Uterus (tissue), 4 donors: Measurements from ENCODE around the gene FCN1. TPM values are rescaled to one million over a fixed set of nuclear protein-coding genes. Genes with fewer than 3 reads are reported as not detected.

Source experiments
- DNase-seq, 2 donors: peaks; one replicate each; pipeline ENCODE4 v3.0.0-alpha.2; 2019 to 2020
- H3K27ac ChIP-seq, 2 donors: fragments of 200-600 bp; sonication (generic); 1 replicate in 1 of 2; 2 replicates in 1 of 2; pipeline ENCODE4 v1.5.1; 2016 to 2018
- H3K27me3 ChIP-seq, 2 donors: fragments of 200-600 bp; sonication (generic); one replicate each; pipeline ENCODE4 v1.5.1; 2018 to 2019; ENCODE audit warnings: control low read depth in 1 of 2
- H3K36me3 ChIP-seq, 2 donors: fragments of 200-600 bp; sonication (generic); one replicate each; pipeline ENCODE4 v1.5.1; 2019; ENCODE audit warnings: control low read depth in 1 of 2
- H3K4me1 ChIP-seq, 2 donors: fragments of 200-600 bp; sonication (generic); one replicate each; pipeline ENCODE4 v1.5.1; 2018 to 2019; ENCODE audit warnings: control low read depth in 1 of 2
- H3K4me3 ChIP-seq, 2 donors: fragments of 200-600 bp; sonication (generic); 1 replicate in 1 of 2; 2 replicates in 1 of 2; pipeline ENCODE4 v1.5.1; 2018 to 2019; ENCODE audit warnings: mild to moderate bottlenecking in 1 of 2
- H3K9me3 ChIP-seq, 2 donors: fragments of 200-600 bp; sonication (generic); one replicate each; pipeline ENCODE4 v1.5.1; 2019; ENCODE audit warnings: control low read depth in 1 of 2
- CTCF ChIP-seq, 4 experiments: fragments of 200-600 bp in 2 of 4; fragments of 450-650 bp in 2 of 4; sonication (generic) in 2 of 4; IDR thresholded peaks; one replicate each; pipeline ENCODE4 v1.5.1; 2016 to 2019; ENCODE audit warnings: antibody characterized with exemption in 4 of 4, mild to moderate bottlenecking in 2 of 4, moderate library complexity in 1 of 4
- POLR2A ChIP-seq, 2 donors: fragments of 450-650 bp; IDR thresholded peaks; one replicate each; pipeline ENCODE4 v1.6.1; 2016; ENCODE audit warnings: antibody characterized with exemption in 2 of 2, mild to moderate bottlenecking in 1 of 2, moderate library complexity in 1 of 2
- intact Hi-C: fragments of 100-400 bp; cut with DNase I; formaldehyde crosslinking; loops from one replicate; pipeline ENCODE4 v1.15.1; 2023; ENCODE audit warnings: low total_unique reads
- total RNA-seq, 4 donors: library from RNA; depleted of rRNA in 3 of 4; stranded (reverse); fragments of >200 nt in 3 of 4; gene quantifications; one replicate each; pipeline versions ENCODE4 v1.1.0 to v1.2.4, GENCODE V29; 2014 to 2023
- donor health status: DM: yes; HTN: yes; CAD: no.

Gene FCN1
- total RNA-seq, 4 donors from 2014 or later: 0.26 to 13.8 (median 4.4) TPM

- Histone ChIP-seq H3K4me3 (no peak overlapping the region), H3K9me3 (no peaks in the 10 kb centered on the region), H3K36me3 (no peaks in the 10 kb centered on the region), H3K27me3 (no peaks in the 10 kb centered on the region), H3K4me1 (no peaks in the 10 kb centered on the region), H3K27ac (no peak overlapping the region)
- no peak for TF ChIP-seq CTCF (IDR thresholded peaks at IDR 0.05)
- no peak for TF ChIP-seq POLR2A (IDR thresholded peaks at IDR 0.05)
- intact Hi-C loops: no loop called here
- no peak for DNase-seq
These were observed 17.4 kb upstream of the FCN1 start for GRCh38 chr9:134935056-134935640.

GRCh38 chr9:134933076-134933659, 15.5 kb upstream of the FCN1 start:
- H3K4me3 ChIP-seq: no peak overlapping the region
- no peaks in the 10 kb centered on the region for H3K9me3 ChIP-seq
- no peaks in the 10 kb centered on the region for H3K27me3 ChIP-seq
- H3K36me3 ChIP-seq: no peaks in the 10 kb centered on the region
- H3K27ac ChIP-seq: no peak overlapping the region
- intact Hi-C loops: no loop called here
- H3K4me1 ChIP-seq: no peaks in the 10 kb centered on the region
- no peak for DNase-seq
- TF ChIP-seq POLR2A (IDR thresholded peaks at IDR 0.05) (no peak), CTCF (IDR thresholded peaks at IDR 0.05) (no peak)

- TF ChIP-seq POLR2A (IDR thresholded peaks at IDR 0.05) (no peak), CTCF (IDR thresholded peaks at IDR 0.05) (no peak)
- H3K4me3 ChIP-seq: no peak overlapping the region
- intact Hi-C loops: no loop called here
- no peaks in the 10 kb centered on the region for H3K27me3 ChIP-seq
- DNase-seq: no peak
- no peaks in the 10 kb centered on the region for H3K9me3 ChIP-seq
- no peak overlapping the region for H3K27ac ChIP-seq
- no peaks in the 10 kb centered on the region for H3K4me1 ChIP-seq
- H3K36me3 ChIP-seq: no peaks in the 10 kb centered on the region
These were observed 14.9 kb upstream of the FCN1 start for GRCh38 chr9:134932606-134933005.

- Histone ChIP-seq H3K27me3 (no peaks in the 10 kb centered on the region), H3K9me3 (no peaks in the 10 kb centered on the region), H3K4me3 (no peak overlapping the region), H3K4me1 (no peaks in the 10 kb centered on the region), H3K27ac (no peak overlapping the region), H3K36me3 (no peaks in the 10 kb centered on the region)
- TF ChIP-seq CTCF (IDR thresholded peaks at IDR 0.05) (no peak), POLR2A (IDR thresholded peaks at IDR 0.05) (no peak)
- DNase-seq: no peak
- intact Hi-C loops: no loop called here
These were observed 14.5 kb upstream of the FCN1 start for GRCh38 chr9:134932171-134932570.

- DNase-seq: no peak
- intact Hi-C loops: no loop called here
These were observed 12.7 kb upstream of the FCN1 start for GRCh38 chr9:134930398-134930797.

More at GRCh38 chr9:134930398-134930797, 12.7 kb upstream of the FCN1 start:
- no peaks in the 10 kb centered on the region for H3K36me3 ChIP-seq
- no peak overlapping the region for H3K27ac ChIP-seq
- H3K27me3 ChIP-seq: no peaks in the 10 kb centered on the region
- H3K4me1 ChIP-seq: no peaks in the 10 kb centered on the region
- H3K4me3 ChIP-seq: no peak overlapping the region
- no peaks in the 10 kb centered on the region for H3K9me3 ChIP-seq
- TF ChIP-seq POLR2A (IDR thresholded peaks at IDR 0.05): no peak
- no peak for TF ChIP-seq CTCF (IDR thresholded peaks at IDR 0.05)
